Activated naive CD8-positive, alpha-beta T cell treated with anti-CD3 and anti-CD28 coated beads for 36 hours (primary cell): ENCODE results near the gene GABRB3. TPM values are rescaled to one million over a fixed set of nuclear protein-coding genes. Genes with fewer than 3 reads are reported as not detected.

Source experiments
- DNase-seq: peaks from one replicate; pipeline ENCODE4 v3.0.0; 2021
- H3K27ac Mint-ChIP-seq: one replicate; pipeline ENCODE4 v1.8.0; 2022; ENCODE audit warnings: mild to moderate bottlenecking, moderate library complexity, mixed read lengths
- H3K27me3 Mint-ChIP-seq: one replicate; pipeline ENCODE4 v1.8.0; 2022; ENCODE audit warnings: mild to moderate bottlenecking, mixed read lengths
- H3K36me3 Mint-ChIP-seq: one replicate; pipeline ENCODE4 v1.8.0; 2021; ENCODE audit warnings: mild to moderate bottlenecking, mixed read lengths
- H3K4me1 Mint-ChIP-seq: one replicate; pipeline ENCODE4 v1.8.0; 2021; ENCODE audit warnings: mixed read lengths
- H3K4me3 Mint-ChIP-seq: one replicate; pipeline ENCODE4 v1.8.0; 2022; ENCODE audit warnings: mild to moderate bottlenecking, moderate library complexity, mixed read lengths
- H3K9me3 Mint-ChIP-seq: one replicate; pipeline ENCODE4 v1.8.0; 2022; ENCODE audit warnings: mixed read lengths
- total RNA-seq, 2 experiments: library from RNA; stranded (reverse); gene quantifications; one replicate each; pipeline ENCODE4 v1.2.3, GENCODE V29; 2021

The GABRB3 gene
- total RNA-seq, 2 experiments from 2014 or later, result 0.14 to 0.16 TPM

GRCh38 chr15:26716069-26716468, 56.8 kb downstream of the GABRB3 start:
- no peak for DNase-seq
- peaks cover 3% of the 10 kb centered on the region for H3K36me3 Mint-ChIP-seq
- H3K27me3 Mint-ChIP-seq, result peaks cover 16% of the 10 kb centered on the region
- H3K4me1 Mint-ChIP-seq, result no peaks in the 10 kb centered on the region
- no peak overlapping the region for H3K27ac Mint-ChIP-seq
- no peak overlapping the region for H3K4me3 Mint-ChIP-seq
- H3K9me3 Mint-ChIP-seq, result peaks cover 6% of the 10 kb centered on the region

GRCh38 chr15:26713498-26713897, 59.4 kb downstream of the GABRB3 start:
- peaks cover 6% of the 10 kb centered on the region for H3K9me3 Mint-ChIP-seq
- H3K27me3 Mint-ChIP-seq, result peaks cover 10% of the 10 kb centered on the region
- no peak overlapping the region for H3K27ac Mint-ChIP-seq
- no peak overlapping the region for H3K4me3 Mint-ChIP-seq
- DNase-seq, result no peak
- peaks cover 3% of the 10 kb centered on the region for H3K36me3 Mint-ChIP-seq
- H3K4me1 Mint-ChIP-seq, result no peaks in the 10 kb centered on the region

DNA sequence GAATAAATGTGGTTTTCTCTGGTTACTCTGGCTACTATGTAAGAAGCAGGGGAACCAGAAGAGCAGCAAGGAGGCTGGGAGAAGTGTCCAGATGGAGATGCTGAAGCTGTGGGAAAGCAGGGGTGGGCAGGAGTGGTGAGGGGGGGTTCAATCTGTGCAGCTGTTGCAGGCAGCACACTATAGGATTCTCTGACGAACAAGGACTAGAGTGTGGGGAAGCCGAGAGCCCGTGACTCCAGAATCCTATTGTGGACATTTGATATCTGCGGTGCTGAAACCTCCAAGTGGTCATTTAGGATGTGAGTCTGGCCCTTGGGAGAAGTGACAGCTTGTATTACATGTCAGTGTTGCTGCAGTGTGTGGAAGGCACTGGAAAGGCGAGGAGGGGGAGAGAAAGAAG, 60.5 kb downstream of the GABRB3 start:
- Mint-ChIP-seq H3K27me3 (peaks cover 10% of the 10 kb centered on the region), H3K36me3 (peaks cover 3% of the 10 kb centered on the region), H3K27ac (no peak overlapping the region), H3K4me1 (no peaks in the 10 kb centered on the region), H3K4me3 (no peak overlapping the region), H3K9me3 (peaks cover 6% of the 10 kb centered on the region)
- DNase-seq, result no peak

- Mint-ChIP-seq H3K9me3 (peaks cover 5% of the 10 kb centered on the region), H3K4me3 (no peak overlapping the region), H3K36me3 (peaks cover 3% of the 10 kb centered on the region), H3K4me1 (no peaks in the 10 kb centered on the region), H3K27ac (no peak overlapping the region), H3K27me3 (peaks cover 10% of the 10 kb centered on the region)
- no peak for DNase-seq
Observed at GRCh38 chr15:26711445-26711844, 61.4 kb downstream of the GABRB3 start.

- Mint-ChIP-seq H3K27ac (no peak overlapping the region), H3K27me3 (no peaks in the 10 kb centered on the region), H3K36me3 (no peaks in the 10 kb centered on the region), H3K4me1 (no peaks in the 10 kb centered on the region), H3K4me3 (no peak overlapping the region), H3K9me3 (peaks cover 10% of the 10 kb centered on the region)
- DNase-seq, result no peak
Observed at GRCh38 chr15:26702381-26702780, 70.5 kb downstream of the GABRB3 start.

DNA sequence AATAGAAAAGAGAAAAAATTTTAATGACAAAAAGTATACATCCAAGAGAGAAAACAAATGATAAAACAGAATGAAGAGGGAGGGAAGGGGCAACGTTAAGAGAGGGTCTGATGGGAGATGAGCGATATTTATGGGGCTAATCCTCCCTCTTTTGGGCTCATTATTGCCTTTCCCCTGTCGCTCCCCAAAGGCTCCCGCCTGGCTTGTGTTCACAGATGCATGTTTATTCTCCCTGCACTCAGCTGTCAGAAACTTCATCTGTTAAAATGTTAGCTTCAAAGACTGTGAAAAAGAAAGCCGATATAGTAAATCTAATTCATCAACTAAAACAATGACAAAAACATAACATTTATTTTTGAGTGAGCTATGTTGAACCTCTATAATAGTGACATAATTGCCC, 74.3 kb downstream of the GABRB3 start:
- Mint-ChIP-seq H3K27ac (no peak overlapping the region), H3K4me1 (no peaks in the 10 kb centered on the region), H3K36me3 (no peaks in the 10 kb centered on the region), H3K4me3 (no peak overlapping the region), H3K27me3 (no peaks in the 10 kb centered on the region), H3K9me3 (peaks cover 14% of the 10 kb centered on the region)
- DNase-seq, result no peak

GRCh38 chr15:26697913-26698312, 75.0 kb downstream of the GABRB3 start:
- Mint-ChIP-seq H3K4me1 (no peaks in the 10 kb centered on the region), H3K36me3 (no peaks in the 10 kb centered on the region), H3K4me3 (no peak overlapping the region), H3K27me3 (no peaks in the 10 kb centered on the region), H3K27ac (no peak overlapping the region), H3K9me3 (peaks cover 15% of the 10 kb centered on the region)
- DNase-seq, result no peak

GRCh38 chr15:26691249-26691648, 81.6 kb downstream of the GABRB3 start:
- Mint-ChIP-seq H3K4me1 (no peaks in the 10 kb centered on the region), H3K9me3 (peaks cover 11% of the 10 kb centered on the region)

DNA sequence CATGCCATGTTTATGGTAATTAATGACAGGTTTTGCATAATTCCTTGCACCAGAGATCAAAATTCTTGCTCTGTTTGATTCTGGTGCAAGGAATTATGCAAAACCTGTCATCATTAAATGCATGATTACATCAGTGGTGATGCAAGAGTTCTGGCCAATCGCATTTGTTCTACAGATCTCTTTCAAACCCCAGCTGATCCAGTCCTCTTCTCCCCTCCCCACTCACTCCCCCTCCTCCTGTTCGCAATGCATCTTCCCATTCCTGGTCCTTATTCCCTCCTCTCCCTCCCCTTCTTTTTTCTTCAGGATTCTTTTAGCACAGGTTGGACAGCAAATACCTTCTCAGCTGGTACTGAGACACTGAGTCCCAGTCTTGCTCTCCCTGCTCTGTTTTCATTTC, 82.1 kb downstream of the GABRB3 start:
- H3K4me3 Mint-ChIP-seq, result no peak overlapping the region
- peaks cover 11% of the 10 kb centered on the region for H3K9me3 Mint-ChIP-seq
- no peaks in the 10 kb centered on the region for H3K4me1 Mint-ChIP-seq
- no peaks in the 10 kb centered on the region for H3K27me3 Mint-ChIP-seq
- H3K36me3 Mint-ChIP-seq, result no peaks in the 10 kb centered on the region
- DNase-seq, result no peak
- no peak overlapping the region for H3K27ac Mint-ChIP-seq

More at GRCh38 chr15:26691249-26691648, 81.6 kb downstream of the GABRB3 start:
- no peak for DNase-seq
- Mint-ChIP-seq H3K36me3 (no peaks in the 10 kb centered on the region), H3K27me3 (no peaks in the 10 kb centered on the region), H3K4me3 (no peak overlapping the region), H3K27ac (no peak overlapping the region)

GRCh38 chr15:26689462-26689861, 83.4 kb downstream of the GABRB3 start:
- Mint-ChIP-seq H3K27me3 (no peaks in the 10 kb centered on the region), H3K27ac (no peak overlapping the region), H3K4me3 (no peak overlapping the region), H3K4me1 (no peaks in the 10 kb centered on the region), H3K36me3 (no peaks in the 10 kb centered on the region), H3K9me3 (peaks cover 6% of the 10 kb centered on the region)
- no peak for DNase-seq

DNA sequence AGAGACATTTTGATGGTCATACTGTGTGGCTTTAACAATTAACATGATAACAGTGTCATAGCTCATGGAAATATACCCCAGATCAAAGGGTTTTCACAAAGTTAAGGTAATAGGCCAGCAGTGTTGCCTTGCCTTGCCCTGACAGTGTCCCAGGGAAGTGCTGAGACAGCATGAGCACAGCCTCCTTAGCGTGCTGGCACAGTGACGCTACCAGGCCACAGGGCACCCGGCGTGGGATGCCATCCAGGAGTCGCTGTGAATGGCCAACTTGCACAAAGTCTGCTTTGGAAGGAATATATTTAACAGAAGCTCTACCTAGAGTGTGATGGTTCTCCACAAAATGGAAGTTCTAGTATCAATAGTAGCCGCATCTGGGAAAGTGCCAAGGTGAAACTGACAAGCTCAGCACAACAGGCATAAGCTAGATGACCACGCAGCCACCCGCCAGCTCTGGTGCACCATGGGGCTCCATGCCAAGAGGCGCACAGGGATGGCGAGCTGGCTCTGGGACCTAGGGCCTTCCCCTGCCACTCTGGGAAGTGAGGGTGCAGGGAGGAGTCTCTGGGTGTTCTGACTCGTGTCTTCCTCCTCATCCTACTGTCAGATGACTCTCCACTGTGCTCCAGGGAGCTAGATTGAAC, 86.2 kb downstream of the GABRB3 start:
- Mint-ChIP-seq H3K27ac (no peak overlapping the region), H3K9me3 (no peaks in the 10 kb centered on the region), H3K4me3 (no peak overlapping the region), H3K36me3 (no peaks in the 10 kb centered on the region), H3K4me1 (no peaks in the 10 kb centered on the region), H3K27me3 (no peaks in the 10 kb centered on the region)
- DNase-seq, result no peak

DNA sequence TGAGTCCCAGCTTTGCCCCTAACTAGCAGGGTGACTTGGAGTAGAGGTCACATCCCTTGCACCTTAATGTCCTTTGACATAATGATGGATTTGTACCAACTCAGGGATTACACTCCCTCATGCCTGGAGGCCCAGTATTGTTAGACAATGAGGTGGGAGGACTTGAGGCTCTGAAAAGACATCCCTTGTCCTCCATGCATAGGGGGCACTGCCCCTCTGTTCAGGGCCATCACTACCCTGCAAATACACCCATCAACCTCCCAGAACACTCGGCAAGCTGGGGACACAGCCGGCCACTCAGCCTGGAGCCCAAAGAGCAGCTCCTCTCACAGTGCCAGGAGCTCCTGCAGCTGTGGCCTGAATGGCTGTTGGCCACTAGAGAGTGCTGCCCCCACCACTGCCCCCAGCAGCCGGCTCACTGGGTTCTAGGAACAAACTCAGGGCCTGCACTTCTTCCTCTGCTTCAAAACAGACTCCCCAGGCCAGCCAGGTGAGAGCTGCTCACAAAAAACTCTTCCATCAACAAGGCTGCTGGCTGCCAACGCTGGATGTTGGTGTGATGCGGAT, 90.2 kb downstream of the GABRB3 start:
- Mint-ChIP-seq H3K27ac (no peak overlapping the region), H3K4me1 (no peaks in the 10 kb centered on the region), H3K9me3 (no peaks in the 10 kb centered on the region), H3K36me3 (no peaks in the 10 kb centered on the region), H3K27me3 (no peaks in the 10 kb centered on the region), H3K4me3 (no peak overlapping the region)
- DNase-seq, result no peak

DNA sequence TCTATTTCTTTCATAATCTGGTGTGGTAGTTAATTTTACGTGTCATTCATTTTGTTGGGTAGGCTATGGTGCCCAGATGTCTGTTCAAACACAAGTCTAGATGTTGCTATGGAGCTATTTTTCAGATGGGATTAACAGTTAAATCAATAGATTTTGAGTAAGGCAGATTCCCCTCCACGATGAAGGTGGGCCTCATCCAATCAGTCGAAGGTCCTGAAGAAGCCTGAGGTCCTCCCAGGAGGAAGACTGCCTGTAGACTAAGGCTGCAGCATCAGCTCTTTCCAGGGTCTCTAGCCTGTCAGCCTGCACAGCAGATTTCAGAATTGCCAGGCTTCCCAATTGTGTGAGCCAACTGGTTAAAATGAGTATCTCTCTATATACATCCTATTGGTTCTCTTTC, 92.9 kb downstream of the GABRB3 start:
- no peaks in the 10 kb centered on the region for H3K9me3 Mint-ChIP-seq
- no peaks in the 10 kb centered on the region for H3K27me3 Mint-ChIP-seq
- DNase-seq, result no peak
- H3K27ac Mint-ChIP-seq, result no peak overlapping the region
- no peak overlapping the region for H3K4me3 Mint-ChIP-seq
- no peaks in the 10 kb centered on the region for H3K36me3 Mint-ChIP-seq
- no peaks in the 10 kb centered on the region for H3K4me1 Mint-ChIP-seq

- H3K4me1 Mint-ChIP-seq, result no peaks in the 10 kb centered on the region
- H3K27me3 Mint-ChIP-seq, result no peaks in the 10 kb centered on the region
- no peak overlapping the region for H3K27ac Mint-ChIP-seq
- H3K9me3 Mint-ChIP-seq, result peaks cover 2% of the 10 kb centered on the region
- DNase-seq, result no peak
- no peak overlapping the region for H3K4me3 Mint-ChIP-seq
- H3K36me3 Mint-ChIP-seq, result no peaks in the 10 kb centered on the region
Observed at GRCh38 chr15:26676115-26676514, 96.8 kb downstream of the GABRB3 start.

GRCh38 chr15:26674467-26674866, 98.4 kb downstream of the GABRB3 start:
- H3K9me3 Mint-ChIP-seq, result peaks cover 2% of the 10 kb centered on the region
- no peaks in the 10 kb centered on the region for H3K27me3 Mint-ChIP-seq
- H3K27ac Mint-ChIP-seq, result no peak overlapping the region
- H3K36me3 Mint-ChIP-seq, result no peaks in the 10 kb centered on the region
- H3K4me3 Mint-ChIP-seq, result no peak overlapping the region
- no peaks in the 10 kb centered on the region for H3K4me1 Mint-ChIP-seq
- DNase-seq, result no peak

GRCh38 chr15:26673445-26673844, 99.4 kb downstream of the GABRB3 start:
- Mint-ChIP-seq H3K4me1 (no peaks in the 10 kb centered on the region), H3K4me3 (no peak overlapping the region), H3K9me3 (peaks cover 2% of the 10 kb centered on the region), H3K27me3 (peaks cover 6% of the 10 kb centered on the region), H3K27ac (no peak overlapping the region), H3K36me3 (no peaks in the 10 kb centered on the region)
- DNase-seq, result no peak
